Epidermal melanocyte (primary cell): Measurements from ENCODE around the gene ATG2B.
A peak's percentile ranks its signal among the peaks of the same experiment; 100 is the strongest.

Experiments used
- DNase-seq: peaks from one replicate; pipeline ENCODE4 v3.0.0; 2011; ENCODE audit warnings: low spot score; ENCODE audit not compliant: insufficient read length

The ATG2B gene

GRCh38 chr14:96271421-96271762, 91.7 kb downstream of the ATG2B start:
- DNase-seq: no peak

DNA sequence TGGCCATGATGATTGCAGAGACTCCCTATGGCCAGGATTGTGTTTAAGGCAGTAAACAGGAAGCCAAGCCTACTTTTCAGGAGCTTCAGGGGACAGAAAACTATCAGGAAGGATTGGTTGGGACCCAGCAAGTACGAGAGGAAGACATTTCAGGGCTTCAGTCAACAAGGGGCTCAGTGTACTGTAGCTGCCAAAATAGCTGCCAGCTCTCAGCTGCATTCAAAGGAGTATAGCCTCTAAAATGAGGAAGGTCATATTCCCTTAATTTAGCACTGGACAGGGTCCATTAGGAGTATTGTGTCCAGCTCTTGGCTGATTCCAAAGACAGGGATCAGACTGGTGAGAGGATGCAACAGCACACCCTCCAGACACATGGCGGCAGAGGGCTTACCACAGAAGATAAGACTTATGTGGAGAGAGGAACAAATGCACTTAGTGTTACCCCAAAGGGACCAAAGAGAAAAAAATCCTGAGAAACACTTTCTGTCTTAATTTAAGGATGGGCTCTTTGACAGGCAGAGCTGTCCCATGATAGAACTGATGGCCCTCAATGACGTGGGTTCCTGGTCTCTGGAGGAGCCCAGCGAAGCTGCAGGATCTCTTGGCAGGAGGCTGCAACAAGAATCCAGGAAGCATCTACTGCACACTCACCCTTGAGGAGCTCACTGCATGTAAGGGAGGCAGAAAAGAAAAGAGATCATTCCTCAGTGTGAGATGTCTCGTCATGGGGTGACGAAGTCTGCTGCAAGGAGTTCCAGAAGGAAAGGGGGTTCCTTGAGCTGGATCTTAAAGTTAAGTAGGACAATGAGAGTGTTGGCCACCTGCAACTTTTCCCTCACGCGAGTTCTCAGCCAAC, 92.3 kb downstream of the ATG2B start:
- DNase-seq: no peak

DNA sequence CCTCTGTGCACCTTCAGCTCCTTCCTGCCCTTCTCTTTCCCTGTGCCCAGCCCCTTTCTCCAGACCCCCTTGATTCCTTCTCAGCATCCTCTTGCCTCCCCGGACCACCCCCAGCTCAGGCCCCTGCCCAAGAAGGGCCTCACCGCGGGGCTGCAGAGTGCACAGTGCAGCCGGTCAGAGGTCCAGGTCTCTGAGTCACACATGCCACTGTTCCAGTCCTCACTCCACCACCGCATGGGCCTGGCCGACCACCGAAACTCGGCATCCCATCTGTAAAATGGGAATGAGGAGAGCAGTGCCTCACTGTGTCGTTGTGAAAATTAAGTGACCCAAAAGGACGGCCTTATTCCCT, 93.8 kb downstream of the ATG2B start:
- DNase-seq: no peak

- DNase-seq: no peak
Measured at GRCh38 chr14:96268431-96269358, 94.4 kb downstream of the ATG2B start.

- no peak for DNase-seq
Measured at GRCh38 chr14:96267916-96268315, 95.2 kb downstream of the ATG2B start.

DNA sequence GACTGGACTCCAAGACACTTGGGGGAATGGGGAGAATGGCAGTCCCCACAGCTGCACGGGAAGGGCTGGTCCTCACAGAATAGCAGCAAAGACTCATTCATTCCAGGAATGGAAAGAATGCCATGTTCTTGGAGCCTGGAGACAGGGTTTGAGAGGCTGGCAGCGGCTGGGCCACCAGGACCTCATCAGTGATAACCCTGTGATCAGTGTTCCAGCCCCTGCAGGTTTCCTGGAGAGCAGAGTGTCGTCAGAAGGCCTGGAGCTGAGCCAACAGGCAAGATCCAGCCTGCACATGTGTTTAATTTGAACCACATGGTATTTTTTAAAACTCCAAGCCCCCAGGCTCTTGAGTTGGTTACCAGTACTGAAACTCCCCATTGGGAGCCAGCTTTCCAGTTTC, 95.8 kb downstream of the ATG2B start:
- DNase-seq: peak; percentile 88

GRCh38 chr14:96265383-96266095, 97.6 kb downstream of the ATG2B start:
- no peak for DNase-seq

- DNase-seq: no peak
Measured at GRCh38 chr14:96264853-96265252, 98.3 kb downstream of the ATG2B start.

DNA sequence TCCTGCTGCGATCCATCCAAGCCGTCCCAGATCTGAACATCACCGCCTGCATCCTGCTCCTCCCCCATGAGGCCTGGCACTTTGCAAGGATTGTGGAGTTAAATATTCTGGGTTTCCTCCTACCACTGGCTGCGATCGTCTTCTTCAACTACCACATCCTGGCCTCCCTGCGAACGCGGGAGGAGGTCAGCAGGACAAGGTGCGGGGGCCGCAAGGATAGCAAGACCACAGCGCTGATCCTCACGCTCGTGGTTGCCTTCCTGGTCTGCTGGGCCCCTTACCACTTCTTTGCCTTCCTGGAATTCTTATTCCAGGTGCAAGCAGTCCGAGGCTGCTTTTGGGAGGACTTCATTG, 99.0 kb downstream of the ATG2B start:
- DNase-seq: no peak

DNA sequence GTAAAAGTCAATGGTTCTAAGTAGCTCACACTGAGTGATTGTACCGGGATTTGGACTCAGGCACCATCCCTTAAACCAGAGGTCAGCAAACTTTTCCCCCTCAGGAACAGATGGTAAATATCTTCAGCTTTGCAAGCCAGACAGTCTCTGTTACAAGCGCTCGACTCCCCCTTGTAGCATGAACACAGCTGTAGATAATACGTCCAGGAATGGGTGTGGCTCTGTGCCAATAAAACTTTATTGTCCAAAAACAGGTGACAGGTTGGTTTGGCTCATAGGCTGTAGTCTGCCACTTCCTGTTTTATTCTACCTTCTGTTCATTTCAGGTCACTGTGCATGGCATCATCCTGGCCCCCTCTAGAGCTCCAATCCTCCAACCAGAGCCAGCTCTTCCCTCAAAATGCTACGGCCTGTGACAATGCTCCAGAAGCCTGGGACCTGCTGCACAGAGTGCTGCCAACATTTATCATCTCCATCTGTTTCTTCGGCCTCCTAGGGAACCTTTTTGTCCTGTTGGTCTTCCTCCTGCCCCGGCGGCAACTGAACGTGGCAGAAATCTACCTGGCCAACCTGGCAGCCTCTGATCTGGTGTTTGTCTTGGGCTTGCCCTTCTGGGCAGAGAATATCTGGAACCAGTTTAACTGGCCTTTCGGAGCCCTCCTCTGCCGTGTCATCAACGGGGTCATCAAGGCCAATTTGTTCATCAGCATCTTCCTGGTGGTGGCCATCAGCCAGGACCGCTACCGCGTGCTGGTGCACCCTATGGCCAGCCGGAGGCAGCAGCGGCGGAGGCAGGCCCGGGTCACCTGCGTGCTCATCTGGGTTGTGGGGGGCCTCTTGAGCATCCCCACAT, 99.6 kb downstream of the ATG2B start:
- DNase-seq: no peak

GRCh38 chr14:96261772-96262655, 101.1 kb downstream of the ATG2B start:
- no peak for DNase-seq

GRCh38 chr14:96261053-96261452, 102.1 kb downstream of the ATG2B start:
- no peak for DNase-seq

DNA sequence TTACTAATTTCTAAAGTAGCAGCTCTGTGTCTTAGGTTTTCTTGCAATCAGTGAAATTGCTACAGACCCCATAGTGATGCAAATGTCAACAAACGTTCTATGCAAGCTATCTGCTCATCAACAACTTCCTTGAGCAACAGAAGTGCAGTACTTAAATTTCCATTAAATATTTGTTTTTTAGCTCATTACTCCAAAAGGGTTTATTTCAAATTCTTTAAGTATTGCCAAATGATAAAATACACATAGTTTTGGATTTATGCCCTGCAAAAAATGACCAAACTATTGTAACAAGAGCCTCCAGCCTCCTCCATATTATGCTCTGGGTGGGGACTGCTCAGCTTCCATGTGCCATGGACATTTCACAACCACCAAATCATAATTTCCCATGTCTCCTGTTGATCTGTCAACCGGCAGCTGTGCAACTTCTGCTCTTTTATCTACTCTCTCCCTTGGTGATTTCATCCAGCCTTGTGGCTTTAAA, 102.8 kb downstream of the ATG2B start:
- DNase-seq: no peak

GRCh38 chr14:96257900-96258299, 105.2 kb downstream of the ATG2B start:
- DNase-seq: no peak

DNA sequence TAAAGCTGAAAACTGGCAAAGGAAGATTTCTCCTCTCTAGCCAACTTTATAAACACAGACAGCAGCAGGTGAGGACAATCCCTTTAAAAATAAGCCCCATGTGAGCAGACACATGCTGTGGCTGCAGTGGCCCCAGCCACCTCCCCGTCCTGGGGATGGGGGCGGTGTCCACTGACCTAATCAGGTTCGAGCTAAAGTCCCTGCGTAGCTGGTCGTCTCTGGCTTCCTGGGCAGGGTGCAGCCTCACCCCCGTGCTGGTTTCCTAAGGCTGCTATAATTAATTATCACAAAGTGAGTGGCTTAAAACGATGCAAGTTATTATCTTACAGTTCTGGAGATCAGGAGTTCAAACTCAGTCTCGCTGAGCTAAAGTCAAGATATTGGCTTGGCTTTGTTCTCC, 106.1 kb downstream of the ATG2B start:
- DNase-seq: no peak

DNA sequence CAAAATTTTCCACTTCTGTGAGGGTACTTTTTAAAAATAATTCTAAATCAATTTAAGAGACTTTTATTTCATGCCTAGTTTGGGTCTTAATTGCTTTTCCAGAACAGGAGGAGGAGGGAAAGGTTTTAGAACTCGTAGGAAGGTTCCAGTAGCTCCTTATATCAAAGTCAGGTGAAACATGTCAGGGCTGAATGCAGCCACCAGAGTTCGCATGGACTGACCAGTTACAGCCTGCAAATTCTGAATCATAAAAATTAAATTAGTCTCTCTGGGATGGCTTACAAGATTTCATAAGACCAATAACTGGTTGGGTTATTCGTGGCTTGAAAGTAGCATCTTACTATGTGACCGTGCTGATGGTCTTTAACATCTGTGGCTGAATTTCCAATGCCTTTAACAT, 106.7 kb downstream of the ATG2B start:
- no peak for DNase-seq

DNA sequence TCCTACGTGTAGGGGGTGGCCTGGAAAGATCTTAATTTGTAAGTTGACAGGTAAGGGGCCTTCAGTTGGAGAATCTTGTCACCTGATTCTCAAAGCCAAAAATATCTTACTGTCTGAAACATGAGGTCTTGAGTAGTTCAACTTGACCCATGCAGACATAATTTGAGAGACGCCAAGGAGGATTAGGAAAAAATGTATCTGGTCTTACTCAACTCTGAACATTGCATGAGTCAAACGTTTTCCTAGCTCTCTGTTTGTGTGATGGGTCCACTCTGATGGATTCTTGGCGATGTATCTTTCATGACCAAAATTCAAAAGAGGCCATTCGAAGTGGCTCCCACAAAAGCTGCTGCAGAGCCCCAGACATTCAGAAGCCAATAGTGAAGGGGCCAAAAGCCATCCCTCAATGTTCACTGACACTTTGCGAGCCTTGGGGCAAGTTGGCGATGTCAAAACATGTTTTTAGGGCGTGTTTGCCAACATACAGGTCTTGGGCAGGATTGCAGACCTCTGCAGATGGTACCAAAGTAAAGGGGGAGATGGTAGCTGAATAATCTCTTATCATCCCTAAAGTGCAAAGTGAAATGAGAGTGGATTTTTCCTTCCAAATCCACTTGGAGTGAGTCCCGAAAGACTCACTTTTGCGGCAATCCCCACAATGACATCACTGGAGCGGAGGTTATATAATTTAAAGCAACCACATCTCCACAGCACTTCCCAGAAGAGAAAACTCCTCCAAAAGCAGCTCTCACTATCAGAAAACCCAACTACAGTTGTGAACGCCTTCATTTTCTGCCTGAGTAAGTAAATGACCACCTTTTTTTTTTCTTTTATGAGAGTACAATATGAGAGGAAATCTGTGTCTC, 107.4 kb downstream of the ATG2B start, which contains the start of gene BDKRB1:
TSS of gene BDKRB1 (plus strand) at position 710 of the 866 bp plus-strand sequence. CDS start 7,473 bp downstream, outside the sequence.
- no peak for DNase-seq

- no peak for DNase-seq
Measured at GRCh38 chr14:96254687-96255086, 108.5 kb downstream of the ATG2B start.

DNA sequence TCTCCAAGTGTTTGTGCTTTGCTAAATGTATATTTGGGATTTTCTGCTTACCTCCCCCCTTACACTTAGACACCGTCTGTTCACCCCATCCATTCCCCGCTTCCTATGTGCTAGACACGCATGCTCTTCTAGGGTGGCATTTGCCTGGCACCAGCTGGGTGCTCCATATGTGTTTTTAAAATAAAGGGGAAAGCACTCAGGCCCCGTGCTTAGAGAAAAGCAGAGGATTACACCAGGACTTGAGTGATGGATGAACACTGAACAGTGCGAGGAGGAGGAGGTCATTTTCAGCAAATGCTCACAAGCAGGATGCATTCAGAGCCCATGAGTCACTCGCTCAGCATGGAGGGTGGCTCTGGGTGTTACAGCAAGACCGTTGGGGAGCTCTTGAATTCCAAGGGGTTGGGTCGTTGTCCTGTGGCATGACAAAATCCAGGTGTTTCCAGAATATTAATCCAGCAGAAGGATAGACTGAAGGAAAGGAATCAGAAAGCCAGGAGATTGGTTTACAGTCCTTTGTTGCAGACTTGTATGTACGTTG, 110.1 kb downstream of the ATG2B start:
- no peak for DNase-seq
